Ascending aorta (tissue), 2 donors: ENCODE data around the gene ACAD10. TPM values are rescaled to one million over a fixed set of nuclear protein-coding genes. Genes with fewer than 3 reads are reported as not detected.

Experiments
- DNase-seq, 2 donors: peaks; one replicate each; pipeline ENCODE4 v3.0.0-alpha.2; 2019; ENCODE audit warnings: low spot score in 2 of 2
- H3K27ac ChIP-seq, 2 donors: fragments of 200-600 bp; sonication (generic); one replicate each; pipeline ENCODE4 v1.5.1; 2016 to 2017; ENCODE audit warnings: mild to moderate bottlenecking in 1 of 2
- H3K27me3 ChIP-seq: fragments of 200-600 bp; sonication (generic); one replicate; pipeline ENCODE4 v1.5.1; 2017
- H3K36me3 ChIP-seq, 2 donors: fragments of 200-600 bp; sonication (generic); one replicate each; pipeline ENCODE4 v1.5.1; 2016
- H3K4me1 ChIP-seq, 2 donors: fragments of 200-600 bp; sonication (generic); one replicate each; pipeline ENCODE4 v1.5.1; 2016 to 2017; ENCODE audit warnings: mild to moderate bottlenecking in 1 of 2
- H3K4me3 ChIP-seq, 2 donors: fragments of 200-600 bp; sonication (generic); one replicate each; pipeline ENCODE4 v1.5.1; 2016 to 2017; ENCODE audit warnings: mild to moderate bottlenecking in 1 of 2
- H3K9me3 ChIP-seq, 2 donors: fragments of 200-600 bp; sonication (generic); one replicate each; pipeline ENCODE4 v1.5.1; 2016
- CTCF ChIP-seq, 3 experiments: fragments of 200-600 bp in 2 of 3; fragments of 450-650 bp in 1 of 3; sonication (generic) in 2 of 3; IDR thresholded peaks; one replicate each; pipeline ENCODE4 v1.5.1; 2016 to 2019; ENCODE audit warnings: antibody characterized with exemption in 3 of 3, mild to moderate bottlenecking in 1 of 3, moderate library complexity in 1 of 3
- intact Hi-C: fragments of 100-400 bp; cut with DNase I; formaldehyde crosslinking; loops from one replicate; pipeline ENCODE4 v1.15.1; 2023
- total RNA-seq: library from RNA; depleted of rRNA; stranded (reverse); fragments of >200 nt; gene quantifications from one replicate; pipeline ENCODE4 v1.1.0, GENCODE V29; 2016

The ACAD10 gene
- total RNA-seq, 1 donor from 2014 or later = 32.0 TPM

GRCh38 chr12:111748151-111748672, 62.4 kb downstream of the ACAD10 start:
- no peaks in the 10 kb centered on the region for H3K9me3 ChIP-seq
- no peaks in the 10 kb centered on the region for H3K27me3 ChIP-seq
- H3K27ac ChIP-seq = no peak overlapping the region
- H3K36me3 ChIP-seq = peaks cover 38 to 39% of the 10 kb centered on the region in 2 donors
- no peak for DNase-seq
- H3K4me1 ChIP-seq = peaks cover 0 to 2% of the 10 kb centered on the region in 2 donors
- H3K4me3 ChIP-seq = no peak overlapping the region
- TF ChIP-seq CTCF (IDR thresholded peaks at IDR 0.05) = no peak
- intact Hi-C loops = no loop called here

- DNase-seq = no peak
- Histone ChIP-seq H3K27ac (no peak overlapping the region), H3K36me3 (peaks cover 38 to 39% of the 10 kb centered on the region in 2 donors), H3K9me3 (no peaks in the 10 kb centered on the region), H3K27me3 (no peaks in the 10 kb centered on the region), H3K4me3 (no peak overlapping the region), H3K4me1 (peaks cover 0 to 5% of the 10 kb centered on the region in 2 donors)
- no peak for TF ChIP-seq CTCF (IDR thresholded peaks at IDR 0.05)
- intact Hi-C loops = no loop called here
These were observed 63.0 kb downstream of the ACAD10 start for GRCh38 chr12:111748867-111749266.

- intact Hi-C loops = no loop called here
- Histone ChIP-seq H3K27ac (no peak overlapping the region), H3K4me3 (no peak overlapping the region), H3K4me1 (peaks cover 0 to 5% of the 10 kb centered on the region in 2 donors), H3K36me3 (peaks cover 38 to 39% of the 10 kb centered on the region in 2 donors), H3K27me3 (no peaks in the 10 kb centered on the region), H3K9me3 (no peaks in the 10 kb centered on the region)
- no peak for DNase-seq
- TF ChIP-seq CTCF (IDR thresholded peaks at IDR 0.05) = no peak
These were observed 63.5 kb downstream of the ACAD10 start for GRCh38 chr12:111749391-111749790.

GRCh38 chr12:111753144-111753881, 67.5 kb downstream of the ACAD10 start:
- Histone ChIP-seq H3K36me3 (peaks cover 8 to 9% of the 10 kb centered on the region in 2 donors), H3K4me3 (no peak overlapping the region), H3K27me3 (no peaks in the 10 kb centered on the region), H3K9me3 (no peaks in the 10 kb centered on the region), H3K27ac (no peak overlapping the region), H3K4me1 (peaks cover 4 to 25% of the 10 kb centered on the region in 2 donors)
- intact Hi-C loops = loop anchor here (1.0 to 5.0 kb wide), 2 partner anchors 34 to 60 kb away; no protein-coding TSS in a partner anchor
- peak in 1 of 2 donors; percentile 75 for DNase-seq
- TF ChIP-seq CTCF (IDR thresholded peaks at IDR 0.05) = peak; percentile 76 to 88 (median 81)

GRCh38 chr12:111754671-111755070, 68.8 kb downstream of the ACAD10 start:
- Histone ChIP-seq H3K4me3 (no peak overlapping the region), H3K9me3 (no peaks in the 10 kb centered on the region), H3K27me3 (no peaks in the 10 kb centered on the region), H3K36me3 (peaks cover 0 to 1% of the 10 kb centered on the region in 2 donors), H3K27ac (no peak overlapping the region), H3K4me1 (peaks cover 4 to 28% of the 10 kb centered on the region in 2 donors)
- intact Hi-C loops = loop anchor here (5.0 kb wide), 1 partner anchor 33 kb away; no protein-coding TSS in a partner anchor
- TF ChIP-seq CTCF (IDR thresholded peaks at IDR 0.05) = no peak
- DNase-seq = no peak
